Activated T-helper 17 cell treated with anti-CD3 and anti-CD28 coated beads, Interleukin-2, amount 50 U/mL, for 72 hours (primary cell): ENCODE results near the gene SLC27A2. TPM values are rescaled to one million over a fixed set of nuclear protein-coding genes. Genes with fewer than 3 reads are reported as not detected.

Experiments used
- ATAC-seq: fragments of 150-1000 bp; cut with Tn5 transposase; replicated peaks from 2 replicates; pipeline ENCODE4 v1.10.0; 2021; ENCODE audit warnings: mild to moderate bottlenecking, moderate library complexity
- H3K27ac Mint-ChIP-seq: one replicate; pipeline ENCODE4 v1.8.0; 2022; ENCODE audit warnings: mixed read lengths
- H3K27me3 Mint-ChIP-seq: one replicate; pipeline ENCODE4 v1.8.0; 2022; ENCODE audit warnings: mixed read lengths
- H3K36me3 Mint-ChIP-seq: one replicate; pipeline ENCODE4 v1.8.0; 2022; ENCODE audit warnings: low read depth, mild to moderate bottlenecking, mixed read lengths
- H3K4me1 Mint-ChIP-seq: one replicate; pipeline ENCODE4 v1.8.0; 2022; ENCODE audit warnings: mixed read lengths
- H3K4me3 Mint-ChIP-seq: one replicate; pipeline ENCODE4 v1.8.0; 2022; ENCODE audit warnings: mild to moderate bottlenecking, mixed read lengths
- H3K9me3 Mint-ChIP-seq: one replicate; pipeline ENCODE4 v1.8.0; 2022; ENCODE audit warnings: mixed read lengths
- total RNA-seq, 2 donors: library from RNA; stranded (reverse); gene quantifications; one replicate each; pipeline ENCODE4 v1.2.3, GENCODE V29; 2022

Gene SLC27A2
- total RNA-seq, 2 donors from 2014 or later: 15.9 to 41.7 TPM

GRCh38 chr15:50228866-50229265 is 46.9 kb downstream of the SLC27A2 start:
- Mint-ChIP-seq H3K27ac (no peak overlapping the region), H3K36me3 (peaks cover 17% of the 10 kb centered on the region), H3K27me3 (no peaks in the 10 kb centered on the region), H3K9me3 (no peaks in the 10 kb centered on the region), H3K4me3 (no peak overlapping the region), H3K4me1 (no peaks in the 10 kb centered on the region)
- ATAC-seq: no peak

- H3K4me3 Mint-ChIP-seq: no peak overlapping the region
- no peak for ATAC-seq
- H3K9me3 Mint-ChIP-seq: no peaks in the 10 kb centered on the region
- no peak overlapping the region for H3K27ac Mint-ChIP-seq
- peaks cover 19% of the 10 kb centered on the region for H3K36me3 Mint-ChIP-seq
- no peaks in the 10 kb centered on the region for H3K27me3 Mint-ChIP-seq
- no peaks in the 10 kb centered on the region for H3K4me1 Mint-ChIP-seq
Observed at GRCh38 chr15:50229336-50229735, 47.3 kb downstream of the SLC27A2 start.

GRCh38 chr15:50231761-50232160 is 49.8 kb downstream of the SLC27A2 start:
- Mint-ChIP-seq H3K36me3 (peaks cover 19% of the 10 kb centered on the region), H3K27ac (no peak overlapping the region), H3K27me3 (no peaks in the 10 kb centered on the region), H3K4me3 (no peak overlapping the region), H3K4me1 (no peaks in the 10 kb centered on the region), H3K9me3 (no peaks in the 10 kb centered on the region)
- no peak for ATAC-seq

GRCh38 chr15:50232791-50233190 is 50.8 kb downstream of the SLC27A2 start:
- Mint-ChIP-seq H3K27ac (no peak overlapping the region), H3K4me1 (no peaks in the 10 kb centered on the region)

GRCh38 chr15:50233192-50233736 is 51.3 kb downstream of the SLC27A2 start:
- Mint-ChIP-seq H3K27ac (no peak overlapping the region), H3K27me3 (no peaks in the 10 kb centered on the region), H3K4me1 (no peaks in the 10 kb centered on the region), H3K9me3 (no peaks in the 10 kb centered on the region), H3K36me3 (peaks cover 19% of the 10 kb centered on the region), H3K4me3 (no peak overlapping the region)
- ATAC-seq: no peak

More at GRCh38 chr15:50232791-50233190, 50.8 kb downstream of the SLC27A2 start:
- Mint-ChIP-seq H3K27me3 (no peaks in the 10 kb centered on the region), H3K4me3 (no peak overlapping the region), H3K36me3 (peaks cover 19% of the 10 kb centered on the region), H3K9me3 (no peaks in the 10 kb centered on the region)
- no peak for ATAC-seq

- Mint-ChIP-seq H3K36me3 (peaks cover 7% of the 10 kb centered on the region), H3K4me1 (no peaks in the 10 kb centered on the region), H3K4me3 (no peak overlapping the region), H3K27me3 (no peaks in the 10 kb centered on the region), H3K27ac (no peak overlapping the region), H3K9me3 (no peaks in the 10 kb centered on the region)
- no peak for ATAC-seq
Observed at GRCh38 chr15:50234764-50235163, 52.8 kb downstream of the SLC27A2 start.

- Mint-ChIP-seq H3K27ac (no peak overlapping the region), H3K27me3 (no peaks in the 10 kb centered on the region), H3K36me3 (peaks cover 7% of the 10 kb centered on the region), H3K4me1 (no peaks in the 10 kb centered on the region), H3K9me3 (no peaks in the 10 kb centered on the region), H3K4me3 (no peak overlapping the region)
- ATAC-seq: no peak
Observed at GRCh38 chr15:50235794-50236193, 53.8 kb downstream of the SLC27A2 start.

GRCh38 chr15:50236433-50236832 is 54.4 kb downstream of the SLC27A2 start:
- Mint-ChIP-seq H3K27me3 (no peaks in the 10 kb centered on the region), H3K9me3 (no peaks in the 10 kb centered on the region), H3K4me3 (no peak overlapping the region), H3K36me3 (peaks cover 7% of the 10 kb centered on the region), H3K27ac (no peak overlapping the region), H3K4me1 (peaks cover 5% of the 10 kb centered on the region)
- no peak for ATAC-seq

- Mint-ChIP-seq H3K27ac (no peak overlapping the region), H3K36me3 (peaks cover 7% of the 10 kb centered on the region), H3K4me3 (no peak overlapping the region), H3K27me3 (no peaks in the 10 kb centered on the region), H3K9me3 (no peaks in the 10 kb centered on the region), H3K4me1 (peaks cover 5% of the 10 kb centered on the region)
- ATAC-seq: no peak
Observed at GRCh38 chr15:50238255-50238654, 56.3 kb downstream of the SLC27A2 start.

- H3K4me1 Mint-ChIP-seq: peaks cover 5% of the 10 kb centered on the region
- ATAC-seq: peak; percentile 84
- H3K36me3 Mint-ChIP-seq: no peaks in the 10 kb centered on the region
- H3K27ac Mint-ChIP-seq: no peak overlapping the region
- H3K27me3 Mint-ChIP-seq: no peaks in the 10 kb centered on the region
- peaks cover 4% of the 10 kb centered on the region for H3K9me3 Mint-ChIP-seq
- H3K4me3 Mint-ChIP-seq: no peak overlapping the region
Observed at GRCh38 chr15:50241684-50242450, 59.9 kb downstream of the SLC27A2 start.

- Mint-ChIP-seq H3K9me3 (peaks cover 4% of the 10 kb centered on the region), H3K4me3 (no peak overlapping the region), H3K27me3 (no peaks in the 10 kb centered on the region), H3K4me1 (peaks cover 18% of the 10 kb centered on the region), H3K27ac (no peak overlapping the region), H3K36me3 (no peaks in the 10 kb centered on the region)
- no peak for ATAC-seq
Observed at GRCh38 chr15:50244153-50244552, 62.2 kb downstream of the SLC27A2 start.

GRCh38 chr15:50244959-50245624 is 63.1 kb downstream of the SLC27A2 start:
- no peak for ATAC-seq
- H3K9me3 Mint-ChIP-seq: peaks cover 4% of the 10 kb centered on the region
- H3K36me3 Mint-ChIP-seq: no peaks in the 10 kb centered on the region
- no peak overlapping the region for H3K4me3 Mint-ChIP-seq
- peak overlapping the region; percentile 9 for H3K27ac Mint-ChIP-seq
- peaks cover 20% of the 10 kb centered on the region for H3K4me1 Mint-ChIP-seq
- H3K27me3 Mint-ChIP-seq: no peaks in the 10 kb centered on the region

GRCh38 chr15:50246631-50247030 is 64.6 kb downstream of the SLC27A2 start:
- Mint-ChIP-seq H3K27ac (no peak overlapping the region), H3K27me3 (no peaks in the 10 kb centered on the region), H3K36me3 (no peaks in the 10 kb centered on the region), H3K9me3 (peaks cover 4% of the 10 kb centered on the region), H3K4me3 (no peak overlapping the region), H3K4me1 (peaks cover 15% of the 10 kb centered on the region)
- ATAC-seq: no peak

GRCh38 chr15:50247819-50248655 is 66.0 kb downstream of the SLC27A2 start:
- ATAC-seq: peak; percentile 95
- Mint-ChIP-seq H3K4me1 (peaks cover 15% of the 10 kb centered on the region), H3K4me3 (peak overlapping the region; percentile 78), H3K27me3 (no peaks in the 10 kb centered on the region), H3K9me3 (peaks cover 4% of the 10 kb centered on the region), H3K27ac (peak overlapping the region; percentile 72), H3K36me3 (no peaks in the 10 kb centered on the region)
